ENCODE data around the gene VPS16.
"Not testable (repeated sequence)": the region's sequence is repeated elsewhere in the genome, so short reads cannot be mapped to it uniquely, and the experiment has no call there.

Gene VPS16

DNA sequence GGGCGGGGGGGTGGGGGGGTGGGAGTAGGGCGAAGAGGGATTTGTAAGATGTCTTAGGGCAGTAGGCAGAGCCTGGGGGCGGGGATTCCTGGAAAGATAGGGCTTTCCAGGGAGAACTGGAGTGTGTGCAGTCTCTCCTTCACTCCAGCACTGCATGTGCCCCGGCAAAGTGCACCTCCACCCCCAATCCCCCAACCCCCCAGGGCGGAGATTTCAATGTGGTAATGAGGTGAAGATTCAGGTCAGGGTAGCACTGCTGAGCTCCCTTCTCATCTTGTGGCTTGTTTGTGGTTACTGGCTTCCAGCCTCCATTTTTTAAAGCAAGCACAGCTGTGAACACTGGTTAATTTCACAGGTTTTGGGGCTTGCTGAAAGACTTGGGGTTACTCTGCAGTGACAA is 18.5 kb upstream of the VPS16 start:
- H3K36me3 ChIP-seq (ENCODE audit: control insufficient read depth, insufficient read depth, low read length) = no peaks in the 10 kb centered on the region
- H3K4me1 ChIP-seq (ENCODE audit: control insufficient read depth, insufficient read depth, low read length) = peaks cover 8% of the 10 kb centered on the region
- no peak overlapping the region for H3K4me3 ChIP-seq (ENCODE audit: low read depth, low read length)
- H3K9ac ChIP-seq (ENCODE audit: low read depth, low read length) = no peak overlapping the region
- H3K9me3 ChIP-seq (ENCODE audit: control insufficient read depth, insufficient read depth, low read length) = no peaks in the 10 kb centered on the region
- H3K27me3 ChIP-seq (ENCODE audit: control insufficient read depth, insufficient read depth, low read length) = peaks cover 54% of the 10 kb centered on the region

DNA sequence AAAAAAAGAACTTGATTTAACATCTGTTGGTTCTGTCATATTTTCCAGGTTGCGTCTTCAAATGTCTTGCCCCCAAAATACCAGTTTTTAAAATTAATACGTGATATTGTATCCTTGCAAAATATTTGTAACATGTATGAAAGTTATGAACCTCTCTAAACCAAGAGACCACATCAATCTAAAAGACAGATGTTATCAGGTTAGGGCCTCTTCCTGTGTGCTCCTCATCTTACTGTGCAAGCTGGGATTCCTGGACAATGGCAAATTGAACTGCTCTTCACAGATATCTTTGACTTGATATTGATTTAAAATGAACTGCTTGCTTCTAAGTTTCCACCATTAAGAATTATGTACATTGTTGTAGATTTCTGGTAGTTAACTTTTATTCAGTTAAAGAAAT is 14.8 kb upstream of the VPS16 start:
- peaks cover 3% of the 10 kb centered on the region for H3K4me1 ChIP-seq (ENCODE audit: control insufficient read depth, insufficient read depth, low read length)
- peaks cover 43% of the 10 kb centered on the region for H3K27me3 ChIP-seq (ENCODE audit: control insufficient read depth, insufficient read depth, low read length)
- H3K4me3 ChIP-seq (ENCODE audit: low read depth, low read length) = no peak overlapping the region
- no peaks in the 10 kb centered on the region for H3K36me3 ChIP-seq (ENCODE audit: control insufficient read depth, insufficient read depth, low read length)
- H3K9ac ChIP-seq (ENCODE audit: low read depth, low read length) = no peak overlapping the region
- H3K9me3 ChIP-seq (ENCODE audit: control insufficient read depth, insufficient read depth, low read length) = no peaks in the 10 kb centered on the region

DNA sequence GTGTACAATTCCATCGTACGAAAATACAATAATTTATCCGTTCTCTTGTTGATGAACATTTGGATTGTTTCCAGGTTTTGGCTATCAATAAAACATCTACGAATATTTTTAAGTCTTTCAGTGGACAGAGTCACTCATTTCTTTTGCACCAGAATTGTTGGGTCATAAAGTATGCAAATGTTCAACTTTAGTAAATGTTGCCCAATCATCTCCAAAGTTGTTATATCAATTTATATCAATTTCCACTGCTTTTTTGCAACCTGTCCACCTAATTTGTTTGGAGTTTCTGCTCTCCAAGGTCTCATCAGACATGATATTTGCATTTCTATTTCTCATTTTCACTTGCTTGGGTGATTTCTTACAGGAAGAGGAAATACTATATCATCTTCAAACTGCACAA is 13.9 kb upstream of the VPS16 start:
- Histone ChIP-seq H3K9me3 (ENCODE audit: control insufficient read depth, insufficient read depth, low read length) (no peaks in the 10 kb centered on the region), H3K9ac (ENCODE audit: low read depth, low read length) (no peak overlapping the region), H3K4me1 (ENCODE audit: control insufficient read depth, insufficient read depth, low read length) (peaks cover 3% of the 10 kb centered on the region)

DNA sequence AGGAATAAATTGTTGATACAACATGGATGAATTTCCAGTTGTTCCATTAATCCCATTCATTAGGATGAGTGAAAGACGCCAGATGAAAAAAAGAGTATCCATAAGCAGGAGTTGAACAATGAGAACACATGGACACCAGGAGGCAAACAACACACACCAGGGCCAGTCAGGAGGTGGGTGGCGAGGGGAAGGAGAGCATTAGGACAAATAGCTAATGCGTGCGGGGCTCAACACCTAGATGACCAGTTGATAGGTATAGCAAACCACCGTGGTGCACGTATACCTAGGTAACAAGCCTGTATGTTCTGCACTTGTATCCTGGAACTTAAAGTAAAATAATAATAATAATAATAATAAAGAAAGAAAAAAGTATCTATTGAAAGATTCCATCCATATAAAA is 11.2 kb upstream of the VPS16 start:
- no peaks in the 10 kb centered on the region for H3K36me3 ChIP-seq (ENCODE audit: control insufficient read depth, insufficient read depth, low read length)
- H3K9ac ChIP-seq (ENCODE audit: low read depth, low read length) = no peak overlapping the region
- no peak overlapping the region for H3K4me3 ChIP-seq (ENCODE audit: low read depth, low read length)
- peaks cover 3% of the 10 kb centered on the region for H3K4me1 ChIP-seq (ENCODE audit: control insufficient read depth, insufficient read depth, low read length)
- H3K9me3 ChIP-seq (ENCODE audit: control insufficient read depth, insufficient read depth, low read length) = no peaks in the 10 kb centered on the region
- peaks cover 28% of the 10 kb centered on the region for H3K27me3 ChIP-seq (ENCODE audit: control insufficient read depth, insufficient read depth, low read length)

More for the DNA sequence above, 13.9 kb upstream of the VPS16 start:
- no peak overlapping the region for H3K4me3 ChIP-seq (ENCODE audit: low read depth, low read length)
- no peaks in the 10 kb centered on the region for H3K36me3 ChIP-seq (ENCODE audit: control insufficient read depth, insufficient read depth, low read length)
- H3K27me3 ChIP-seq (ENCODE audit: control insufficient read depth, insufficient read depth, low read length) = peaks cover 34% of the 10 kb centered on the region

GRCh38 chr20:2831206-2831605 is 9.3 kb upstream of the VPS16 start:
- not testable (repeated sequence) for H3K9ac ChIP-seq (ENCODE audit: low read depth, low read length); H3K9me3 ChIP-seq (ENCODE audit: control insufficient read depth, insufficient read depth, low read length); H3K36me3 ChIP-seq (ENCODE audit: control insufficient read depth, insufficient read depth, low read length); H3K4me1 ChIP-seq (ENCODE audit: control insufficient read depth, insufficient read depth, low read length); H3K4me3 ChIP-seq (ENCODE audit: low read depth, low read length)
- peaks cover 21% of the 10 kb centered on the region for H3K27me3 ChIP-seq (ENCODE audit: control insufficient read depth, insufficient read depth, low read length)

GRCh38 chr20:2833761-2834160 is 6.8 kb upstream of the VPS16 start:
- Histone ChIP-seq H3K4me1 (ENCODE audit: control insufficient read depth, insufficient read depth, low read length) (no peaks in the 10 kb centered on the region), H3K9me3 (ENCODE audit: control insufficient read depth, insufficient read depth, low read length) (no peaks in the 10 kb centered on the region), H3K9ac (ENCODE audit: low read depth, low read length) (no peak overlapping the region)

GRCh38 chr20:2834401-2835110 is 6.0 kb upstream of the VPS16 start:
- H3K27me3 ChIP-seq (ENCODE audit: control insufficient read depth, insufficient read depth, low read length) = peaks cover 12% of the 10 kb centered on the region
- no peak overlapping the region for H3K9ac ChIP-seq (ENCODE audit: low read depth, low read length)
- no peaks in the 10 kb centered on the region for H3K4me1 ChIP-seq (ENCODE audit: control insufficient read depth, insufficient read depth, low read length)
- no peaks in the 10 kb centered on the region for H3K9me3 ChIP-seq (ENCODE audit: control insufficient read depth, insufficient read depth, low read length)
- no peak overlapping the region for H3K4me3 ChIP-seq (ENCODE audit: low read depth, low read length)
- H3K36me3 ChIP-seq (ENCODE audit: control insufficient read depth, insufficient read depth, low read length) = peaks cover 4% of the 10 kb centered on the region

More at GRCh38 chr20:2833761-2834160, 6.8 kb upstream of the VPS16 start:
- Histone ChIP-seq H3K27me3 (ENCODE audit: control insufficient read depth, insufficient read depth, low read length) (peaks cover 8% of the 10 kb centered on the region), H3K4me3 (ENCODE audit: low read depth, low read length) (no peak overlapping the region), H3K36me3 (ENCODE audit: control insufficient read depth, insufficient read depth, low read length) (peaks cover 4% of the 10 kb centered on the region)

GRCh38 chr20:2835331-2835796 is 5.2 kb upstream of the VPS16 start:
- H3K9me3 ChIP-seq (ENCODE audit: control insufficient read depth, insufficient read depth, low read length) = no peaks in the 10 kb centered on the region
- H3K4me3 ChIP-seq (ENCODE audit: low read depth, low read length) = no peak overlapping the region
- no peak overlapping the region for H3K9ac ChIP-seq (ENCODE audit: low read depth, low read length)
- no peaks in the 10 kb centered on the region for H3K4me1 ChIP-seq (ENCODE audit: control insufficient read depth, insufficient read depth, low read length)
- H3K36me3 ChIP-seq (ENCODE audit: control insufficient read depth, insufficient read depth, low read length) = peaks cover 4% of the 10 kb centered on the region
- peaks cover 18% of the 10 kb centered on the region for H3K27me3 ChIP-seq (ENCODE audit: control insufficient read depth, insufficient read depth, low read length)

- no peak overlapping the region for H3K9ac ChIP-seq (ENCODE audit: low read depth, low read length)
- peaks cover 18% of the 10 kb centered on the region for H3K27me3 ChIP-seq (ENCODE audit: control insufficient read depth, insufficient read depth, low read length)
- H3K36me3 ChIP-seq (ENCODE audit: control insufficient read depth, insufficient read depth, low read length) = peaks cover 6% of the 10 kb centered on the region
- no peaks in the 10 kb centered on the region for H3K4me1 ChIP-seq (ENCODE audit: control insufficient read depth, insufficient read depth, low read length)
- no peak overlapping the region for H3K4me3 ChIP-seq (ENCODE audit: low read depth, low read length)
- H3K9me3 ChIP-seq (ENCODE audit: control insufficient read depth, insufficient read depth, low read length) = no peaks in the 10 kb centered on the region
These were observed 4.5 kb upstream of the VPS16 start for GRCh38 chr20:2836035-2836434.

DNA sequence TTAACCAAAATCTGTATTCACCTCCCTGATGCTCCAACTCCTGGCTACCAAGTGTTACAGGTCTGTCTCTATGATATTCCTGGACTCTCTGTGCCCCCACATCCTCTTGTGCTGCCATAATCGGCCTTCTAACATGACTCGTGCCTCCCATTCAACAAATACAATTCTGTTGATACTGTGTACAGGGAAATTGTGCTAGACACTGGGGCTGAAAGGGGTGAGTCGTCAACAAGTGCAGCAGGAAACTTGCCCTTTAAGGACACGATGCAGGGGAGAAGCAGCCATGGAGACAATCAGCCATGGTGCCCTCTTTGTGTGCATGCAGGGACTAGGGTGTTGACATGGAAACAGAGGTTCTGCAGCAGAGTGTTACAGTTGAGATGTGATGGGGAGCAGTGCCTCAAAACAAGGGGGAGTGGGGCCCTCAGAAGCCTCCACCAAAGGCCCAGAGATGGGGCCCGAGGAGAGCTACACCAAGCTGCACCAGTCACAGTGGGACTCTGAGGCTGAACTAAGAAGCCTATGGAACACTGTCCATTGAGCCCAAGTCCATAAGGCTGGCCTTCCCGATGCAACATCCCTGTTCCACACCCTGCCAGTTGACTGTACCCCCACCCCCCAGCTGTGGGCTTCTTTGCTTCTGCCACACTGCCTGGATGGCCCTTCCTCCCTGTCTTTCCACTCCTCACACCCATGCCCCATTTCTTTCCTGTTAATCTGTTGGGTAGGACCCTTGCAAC is 3.2 kb upstream of the VPS16 start:
- no peak overlapping the region for H3K4me3 ChIP-seq (ENCODE audit: low read depth, low read length)
- H3K36me3 ChIP-seq (ENCODE audit: control insufficient read depth, insufficient read depth, low read length) = peaks cover 6% of the 10 kb centered on the region
- H3K9ac ChIP-seq (ENCODE audit: low read depth, low read length) = no peak overlapping the region
- no peaks in the 10 kb centered on the region for H3K4me1 ChIP-seq (ENCODE audit: control insufficient read depth, insufficient read depth, low read length)
- H3K27me3 ChIP-seq (ENCODE audit: control insufficient read depth, insufficient read depth, low read length) = peaks cover 18% of the 10 kb centered on the region
- H3K9me3 ChIP-seq (ENCODE audit: control insufficient read depth, insufficient read depth, low read length) = no peaks in the 10 kb centered on the region

GRCh38 chr20:2838170-2838797 is 2.3 kb upstream of the VPS16 start:
- H3K27me3 ChIP-seq (ENCODE audit: control insufficient read depth, insufficient read depth, low read length) = peaks cover 18% of the 10 kb centered on the region
- H3K36me3 ChIP-seq (ENCODE audit: control insufficient read depth, insufficient read depth, low read length) = peaks cover 6% of the 10 kb centered on the region
- H3K4me3 ChIP-seq (ENCODE audit: low read depth, low read length) = no peak overlapping the region
- no peak overlapping the region for H3K9ac ChIP-seq (ENCODE audit: low read depth, low read length)
- no peaks in the 10 kb centered on the region for H3K9me3 ChIP-seq (ENCODE audit: control insufficient read depth, insufficient read depth, low read length)
- no peaks in the 10 kb centered on the region for H3K4me1 ChIP-seq (ENCODE audit: control insufficient read depth, insufficient read depth, low read length)
